OCI-LY1 (cell line): Measurements from ENCODE around the gene GNB4.

ENCODE experiments used
- H2AFZ ChIP-seq: fragments of 200-600 bp; sonication (generic), shearing (Covaris generic); 2 replicates; pipeline ENCODE4 v1.6.0; 2014; ENCODE audit warnings: antibody characterized with exemption, mild to moderate bottlenecking, low read length
- H3F3A ChIP-seq: fragments of 200-600 bp; sonication (generic), shearing (Covaris generic); 2 replicates; pipeline ENCODE4 v1.6.0; 2014; ENCODE audit warnings: mild to moderate bottlenecking, antibody characterized with exemption, low read length, moderate library complexity; ENCODE audit not compliant: insufficient read depth
- H3K27ac ChIP-seq: fragments of 200-600 bp; sonication (generic); 2 replicates; pipeline ENCODE4 v1.5.1; 2014; ENCODE audit warnings: low read length, mixed run types, mild to moderate bottlenecking, low read depth; ENCODE audit not compliant: poor library complexity, severe bottlenecking
- H3K27me3 ChIP-seq: fragments of 200-600 bp; sonication (generic); 2 replicates; pipeline ENCODE4 v1.6.0; 2014; ENCODE audit warnings: antibody characterized with exemption, mild to moderate bottlenecking, low read length, moderate library complexity; ENCODE audit not compliant: insufficient read depth
- H3K36me3 ChIP-seq: fragments of 200-600 bp; sonication (generic); 2 replicates; pipeline ENCODE4 v1.6.1; 2014; ENCODE audit warnings: mild to moderate bottlenecking, antibody characterized with exemption, low read length, moderate library complexity, mixed read lengths; ENCODE audit not compliant: insufficient read depth
- H3K4me1 ChIP-seq: fragments of 200-600 bp; sonication (generic); 2 replicates; pipeline ENCODE4 v1.5.1; 2014; ENCODE audit warnings: mild to moderate bottlenecking, low read length, moderate library complexity; ENCODE audit not compliant: insufficient read depth, severe bottlenecking
- H3K4me2 ChIP-seq: fragments of 200-600 bp; sonication (generic), shearing (Covaris generic); 2 replicates; pipeline ENCODE4 v1.6.1; 2014; ENCODE audit warnings: low read length
- H3K4me3 ChIP-seq: fragments of 200-600 bp; sonication (generic); 2 replicates; pipeline ENCODE4 v1.5.1; 2014; ENCODE audit warnings: low read length, low read depth, mild to moderate bottlenecking, mixed read lengths; ENCODE audit not compliant: poor library complexity, severe bottlenecking
- H3K79me2 ChIP-seq: fragments of 200-600 bp; shearing (Covaris generic); 2 replicates; pipeline ENCODE4 v1.6.1; 2016; ENCODE audit warnings: mixed run types, low read length, mixed read lengths; ENCODE audit not compliant: insufficient read depth
- H3K9ac ChIP-seq: fragments of 200-600 bp; sonication (generic), shearing (Covaris generic); 2 replicates; pipeline ENCODE4 v1.6.1; 2014; ENCODE audit warnings: mild to moderate bottlenecking, low read length, mixed read lengths
- H3K9me2 ChIP-seq: fragments of 200-600 bp; sonication (generic), shearing (Covaris generic); 2 replicates; pipeline ENCODE4 v1.6.1; 2014; ENCODE audit warnings: low read depth, mild to moderate bottlenecking, low read length, mixed read lengths
- H3K9me3 ChIP-seq: fragments of 200-600 bp; shearing (Covaris generic); 2 replicates; pipeline ENCODE4 v1.6.1; 2014; ENCODE audit warnings: low read length, mixed read lengths
- H4K20me1 ChIP-seq: fragments of 200-600 bp; sonication (generic), shearing (Covaris generic); 2 replicates; pipeline ENCODE4 v1.6.0; 2016; ENCODE audit warnings: mild to moderate bottlenecking, low read length; ENCODE audit not compliant: insufficient read depth
- EZH2 ChIP-seq: fragments of 200-600 bp; sonication (generic), shearing (Covaris generic); IDR thresholded peaks from 2 replicates; pipeline ENCODE4 v1.8.0; 2017; ENCODE audit warnings: borderline replicate concordance, mixed run types, mild to moderate bottlenecking, antibody characterized with exemption, low read length, moderate library complexity, mixed read lengths
- TF ChIP-seq, protein P1 (sequence below): fragments of 200-600 bp; sonication (generic), shearing (Covaris generic); IDR thresholded peaks from 2 replicates; pipeline ENCODE4 v1.5.1; 2017; ENCODE audit warnings: mild to moderate bottlenecking, antibody characterized with exemption, low read length, moderate library complexity, mixed read lengths

GNB4 gene

DNA sequence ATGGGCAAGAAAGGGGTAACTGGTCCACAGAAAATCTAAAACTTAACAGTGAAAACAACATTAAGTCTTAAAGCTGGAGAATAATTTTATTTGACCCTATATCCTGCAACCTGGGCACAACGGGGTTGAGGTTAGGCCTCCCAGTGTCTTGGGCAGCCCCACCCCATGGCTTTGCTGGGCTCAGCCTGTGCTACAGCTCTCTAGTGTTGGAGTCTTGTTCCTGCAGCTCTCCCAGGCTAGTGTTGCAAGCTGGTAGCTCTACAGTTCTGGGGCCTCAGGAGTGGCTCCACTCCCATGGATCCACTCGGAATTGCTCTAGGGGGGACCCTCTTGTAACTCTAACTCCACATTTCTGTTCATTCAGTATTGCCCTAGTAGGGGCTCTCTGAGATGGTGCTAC lies 24.9 kb upstream of the GNB4 start:
- Histone ChIP-seq H3K4me2 (no peak overlapping the region), H3K4me1 (peaks cover 6% of the 10 kb centered on the region), H3K27ac (no peak overlapping the region)

DNA sequence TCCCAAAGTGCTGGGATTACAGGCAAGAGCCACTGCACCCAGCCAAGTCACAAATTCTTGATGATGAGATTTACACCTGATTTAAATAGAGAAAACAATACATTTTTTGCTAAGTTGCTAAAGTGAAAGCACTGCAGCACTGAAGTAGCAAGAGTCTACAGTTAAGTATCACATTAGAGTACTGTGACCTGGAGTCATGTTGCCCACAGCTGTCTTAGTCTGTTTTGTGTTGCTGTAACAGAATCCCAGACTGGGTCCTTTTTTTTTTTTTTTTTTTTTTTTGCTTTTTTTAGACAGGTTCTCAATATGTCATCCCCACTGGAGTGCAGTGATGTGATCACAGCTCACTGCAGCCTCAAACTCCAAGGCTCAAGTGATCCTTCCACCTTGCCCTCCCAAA lies 23.2 kb upstream of the GNB4 start:
- Histone ChIP-seq H3F3A (no peaks in the 10 kb centered on the region), H2AFZ (no peak overlapping the region)

More for the DNA sequence above, 24.9 kb upstream of the GNB4 start:
- TF ChIP-seq, protein P1, sequence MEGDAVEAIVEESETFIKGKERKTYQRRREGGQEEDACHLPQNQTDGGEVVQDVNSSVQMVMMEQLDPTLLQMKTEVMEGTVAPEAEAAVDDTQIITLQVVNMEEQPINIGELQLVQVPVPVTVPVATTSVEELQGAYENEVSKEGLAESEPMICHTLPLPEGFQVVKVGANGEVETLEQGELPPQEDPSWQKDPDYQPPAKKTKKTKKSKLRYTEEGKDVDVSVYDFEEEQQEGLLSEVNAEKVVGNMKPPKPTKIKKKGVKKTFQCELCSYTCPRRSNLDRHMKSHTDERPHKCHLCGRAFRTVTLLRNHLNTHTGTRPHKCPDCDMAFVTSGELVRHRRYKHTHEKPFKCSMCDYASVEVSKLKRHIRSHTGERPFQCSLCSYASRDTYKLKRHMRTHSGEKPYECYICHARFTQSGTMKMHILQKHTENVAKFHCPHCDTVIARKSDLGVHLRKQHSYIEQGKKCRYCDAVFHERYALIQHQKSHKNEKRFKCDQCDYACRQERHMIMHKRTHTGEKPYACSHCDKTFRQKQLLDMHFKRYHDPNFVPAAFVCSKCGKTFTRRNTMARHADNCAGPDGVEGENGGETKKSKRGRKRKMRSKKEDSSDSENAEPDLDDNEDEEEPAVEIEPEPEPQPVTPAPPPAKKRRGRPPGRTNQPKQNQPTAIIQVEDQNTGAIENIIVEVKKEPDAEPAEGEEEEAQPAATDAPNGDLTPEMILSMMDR: no peak
- no peak for TF ChIP-seq EZH2
- H3K4me3 ChIP-seq: no peak overlapping the region
- no peaks in the 10 kb centered on the region for H3K79me2 ChIP-seq
- H3K9me2 ChIP-seq: peaks cover 3% of the 10 kb centered on the region; the same call in 1 of the 2 replicates
- no peaks in the 10 kb centered on the region for H3F3A ChIP-seq
- H2AFZ ChIP-seq: no peak overlapping the region
- no peaks in the 10 kb centered on the region for H3K9me3 ChIP-seq
- no peaks in the 10 kb centered on the region for H3K36me3 ChIP-seq
- no peak overlapping the region for H3K9ac ChIP-seq
- H3K27me3 ChIP-seq: no peaks in the 10 kb centered on the region
- H4K20me1 ChIP-seq: no peaks in the 10 kb centered on the region

DNA sequence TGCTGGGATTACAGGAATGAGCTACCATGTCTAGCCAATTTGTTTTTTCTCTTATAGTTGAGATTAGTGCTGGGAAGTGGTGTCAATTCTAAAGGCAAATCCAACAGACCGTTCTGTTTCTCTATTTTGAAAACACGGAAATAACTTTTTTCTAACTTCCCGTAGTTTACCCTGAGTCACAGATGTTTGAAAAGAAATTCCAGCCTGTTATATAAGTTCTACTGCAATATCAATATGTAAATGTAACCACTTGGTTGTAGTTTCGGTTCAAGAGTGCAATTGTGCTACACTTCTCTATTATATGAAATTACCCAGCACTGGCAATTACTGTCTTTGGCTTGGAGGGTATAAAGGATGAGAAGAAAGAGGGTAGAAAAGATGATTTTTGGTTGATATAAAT lies 22.3 kb upstream of the GNB4 start:
- Histone ChIP-seq H3K4me1 (peaks cover 6% of the 10 kb centered on the region), H3K27me3 (no peaks in the 10 kb centered on the region), H2AFZ (0 out of 2 replicates have a peak overlapping the region, but pooled peaks have one; percentile 50), H3K27ac (no peak overlapping the region), H4K20me1 (no peaks in the 10 kb centered on the region), H3K9me3 (no peaks in the 10 kb centered on the region), H3K9me2 (peaks cover 3% of the 10 kb centered on the region; the same call in 1 of the 2 replicates), H3K9ac (no peak overlapping the region), H3K36me3 (no peaks in the 10 kb centered on the region), H3K79me2 (no peaks in the 10 kb centered on the region), H3F3A (no peaks in the 10 kb centered on the region), H3K4me3 (no peak overlapping the region), H3K4me2 (no peak overlapping the region; the same call in 1 of the 2 replicates)
- TF ChIP-seq EZH2: no peak
- TF ChIP-seq, protein P1: no peak

More for the DNA sequence above, 23.2 kb upstream of the GNB4 start:
- Histone ChIP-seq H3K27me3 (no peaks in the 10 kb centered on the region), H3K4me1 (peaks cover 6% of the 10 kb centered on the region), H3K9me3 (no peaks in the 10 kb centered on the region), H3K4me2 (no peak overlapping the region), H3K36me3 (no peaks in the 10 kb centered on the region), H3K9ac (no peak overlapping the region), H4K20me1 (no peaks in the 10 kb centered on the region), H3K4me3 (no peak overlapping the region), H3K79me2 (no peaks in the 10 kb centered on the region), H3K9me2 (peaks cover 3% of the 10 kb centered on the region; the same call in 1 of the 2 replicates), H3K27ac (no peak overlapping the region)
- TF ChIP-seq, protein P1: no peak
- TF ChIP-seq EZH2: no peak
